ENCODE measurements around the gene KRTAP10-6.
A peak's percentile ranks its signal among the peaks of the same experiment; 100 is the strongest.

The KRTAP10-6 gene

DNA sequence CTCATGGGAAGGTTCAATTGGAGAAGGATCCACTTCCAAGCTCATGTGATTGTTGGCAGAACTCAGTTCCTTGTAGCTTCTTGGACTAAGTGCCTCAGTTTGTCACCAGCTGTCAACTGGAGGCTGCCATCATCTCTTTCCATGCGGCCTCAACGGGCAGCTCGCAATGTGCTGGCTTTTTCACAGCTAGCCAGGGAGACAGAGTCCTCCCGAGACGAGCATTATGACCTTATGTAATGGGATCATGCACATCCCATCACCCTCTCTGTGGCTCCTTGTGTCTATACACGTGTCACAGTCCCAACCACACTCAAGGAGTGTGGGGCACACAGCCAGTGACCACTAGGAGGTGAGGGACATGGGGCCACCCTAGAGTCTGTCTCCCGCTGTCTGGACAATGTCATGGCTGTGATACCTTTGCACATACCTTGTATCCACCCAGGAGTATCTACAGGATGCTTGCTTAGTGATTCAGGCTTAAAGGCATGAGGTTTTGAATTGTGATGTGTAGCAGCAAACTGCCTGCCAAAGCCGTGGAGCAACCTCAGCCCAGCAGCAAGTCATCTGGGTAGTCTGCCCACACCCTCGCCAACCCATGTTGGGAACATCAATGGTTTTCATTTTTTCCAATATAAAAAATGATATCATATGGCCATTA, 3.9 kb upstream of the KRTAP10-6 start:
- no CpG with 5 or more reads among the region's 9 CpGs for WGBS (ENCODE audit: extremely low coverage, insufficient coverage, insufficient read length)
- Histone ChIP-seq H3K14ac (ENCODE audit: low read length) (no peak overlapping the region), H2BK12ac (ENCODE audit: low read length) (no peak overlapping the region), H4K8ac (ENCODE audit: low read depth, low read length) (no peak overlapping the region), H3K4ac (ENCODE audit: low read depth, low read length) (no peak overlapping the region), H3K27ac (ENCODE audit: low read depth, low read length) (no peak overlapping the region), H3K9me3 (ENCODE audit: insufficient read depth, low read depth, low read length) (peaks cover 2% of the 10 kb centered on the region), H3K4me2 (ENCODE audit: low read length) (no peak overlapping the region), H3K9ac (ENCODE audit: low read length) (no peak overlapping the region), H3K27me3 (ENCODE audit: insufficient read depth, low read length) (no peaks in the 10 kb centered on the region), H2BK5ac (ENCODE audit: low read depth, low read length, poor library complexity) (no peak overlapping the region), H3K36me3 (ENCODE audit: control insufficient read depth in 1 of 2, insufficient read depth in 2 of 2, low read length in 2 of 2) (no peaks in the 10 kb centered on the region), H3K23ac (ENCODE audit: low read length) (no peak overlapping the region), H2AK5ac (ENCODE audit: low read length) (no peak overlapping the region), H3K18ac (ENCODE audit: low read length) (no peak overlapping the region), H3K4me3 (ENCODE audit: low read depth, low read length) (no peak overlapping the region), H3K4me1 (ENCODE audit: control insufficient read depth in 1 of 2, insufficient read depth in 2 of 2, low read length in 2 of 2) (peaks cover 3 to 17% of the 10 kb centered on the region in 2 experiments), H2BK120ac (ENCODE audit: insufficient read depth, low read length, poor library complexity) (no peak overlapping the region), H3K79me1 (ENCODE audit: low read length) (peaks cover 10% of the 10 kb centered on the region), H4K12ac (ENCODE audit: low read depth, low read length) (no peak overlapping the region), H2AFZ (ENCODE audit: insufficient read depth, low read length, poor library complexity) (no peak overlapping the region), H3K79me2 (ENCODE audit: control insufficient read depth, insufficient read depth, low read length, poor library complexity) (no peaks in the 10 kb centered on the region), H4K91ac (ENCODE audit: low read depth, low read length) (no peak overlapping the region)
- DNase-seq, result peak in 1 of 2 donors; percentile 44

DNA sequence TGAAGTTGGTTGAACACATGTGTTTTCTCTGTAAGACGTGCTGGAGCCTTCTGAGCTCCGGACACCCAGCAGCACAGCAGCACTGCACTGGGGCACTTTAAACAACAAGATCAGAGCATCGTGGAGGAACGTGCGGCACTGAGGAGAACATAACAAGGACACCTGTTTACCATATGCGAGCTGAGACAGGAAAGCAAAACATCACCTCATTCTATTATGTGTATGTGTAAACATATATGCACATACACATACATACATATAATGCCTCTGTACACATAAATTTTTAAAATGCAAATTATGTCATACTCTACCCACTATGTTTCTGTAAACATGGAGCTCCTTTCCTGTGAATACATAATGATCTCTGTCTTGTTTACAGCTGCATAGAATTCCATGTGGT, 3.2 kb upstream of the KRTAP10-6 start:
- H3K14ac ChIP-seq (ENCODE audit: low read length), result no peak overlapping the region
- no peak overlapping the region for H4K91ac ChIP-seq (ENCODE audit: low read depth, low read length)
- no peaks in the 10 kb centered on the region for H3K79me2 ChIP-seq (ENCODE audit: control insufficient read depth, insufficient read depth, low read length, poor library complexity)
- no CpG with 5 or more reads among the region's 6 CpGs for WGBS (ENCODE audit: extremely low coverage, insufficient coverage, insufficient read length)
- no peak overlapping the region for H3K9ac ChIP-seq (ENCODE audit: low read length)
- no peak overlapping the region for H4K8ac ChIP-seq (ENCODE audit: low read depth, low read length)
- H3K4me2 ChIP-seq (ENCODE audit: low read length), result no peak overlapping the region
- peaks cover 10% of the 10 kb centered on the region for H3K79me1 ChIP-seq (ENCODE audit: low read length)
- H2AK5ac ChIP-seq (ENCODE audit: low read length), result no peak overlapping the region
- H2BK120ac ChIP-seq (ENCODE audit: insufficient read depth, low read length, poor library complexity), result no peak overlapping the region
- H3K18ac ChIP-seq (ENCODE audit: low read length), result no peak overlapping the region
- H4K12ac ChIP-seq (ENCODE audit: low read depth, low read length), result no peak overlapping the region
- H2AFZ ChIP-seq (ENCODE audit: insufficient read depth, low read length, poor library complexity), result no peak overlapping the region
- no peak overlapping the region for H3K4me3 ChIP-seq (ENCODE audit: low read depth, low read length)
- no peak for DNase-seq
- H3K36me3 ChIP-seq (ENCODE audit: control insufficient read depth in 1 of 2, insufficient read depth in 2 of 2, low read length in 2 of 2), result no peaks in the 10 kb centered on the region
- H2BK5ac ChIP-seq (ENCODE audit: low read depth, low read length, poor library complexity), result no peak overlapping the region
- H3K4ac ChIP-seq (ENCODE audit: low read depth, low read length), result no peak overlapping the region
- H3K9me3 ChIP-seq (ENCODE audit: insufficient read depth, low read depth, low read length), result peaks cover 2% of the 10 kb centered on the region
- no peak overlapping the region for H3K23ac ChIP-seq (ENCODE audit: low read length)
- no peak overlapping the region for H3K27ac ChIP-seq (ENCODE audit: low read depth, low read length)
- no peaks in the 10 kb centered on the region for H3K27me3 ChIP-seq (ENCODE audit: insufficient read depth, low read length)
- H2BK12ac ChIP-seq (ENCODE audit: low read length), result no peak overlapping the region
- H3K4me1 ChIP-seq (ENCODE audit: control insufficient read depth in 1 of 2, insufficient read depth in 2 of 2, low read length in 2 of 2), result peaks cover 3 to 17% of the 10 kb centered on the region in 2 experiments

DNA sequence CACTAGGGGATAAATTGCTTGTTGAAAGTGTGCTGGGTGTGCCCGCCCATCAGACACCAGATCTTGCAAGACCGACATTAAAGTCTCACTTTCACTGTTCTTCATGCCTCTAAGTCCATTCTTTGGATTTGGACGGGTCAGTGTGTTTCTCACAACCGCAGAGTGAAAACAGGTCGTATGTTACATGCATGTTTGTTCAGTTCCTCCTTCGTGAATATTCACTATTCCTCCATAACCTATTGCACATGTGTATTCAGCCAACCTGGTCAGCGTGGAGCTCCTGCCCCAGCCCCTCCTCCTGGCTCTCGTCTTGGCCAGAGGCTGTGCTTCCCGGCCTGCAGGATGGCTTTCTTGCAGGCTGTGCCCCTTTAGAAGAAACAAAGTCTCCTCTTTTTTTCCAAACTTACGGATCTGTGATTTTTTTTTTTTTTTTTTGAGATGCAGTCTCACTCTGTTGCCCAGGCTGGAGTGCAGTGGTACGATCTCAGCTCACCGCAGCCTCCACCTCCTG, 2.2 kb upstream of the KRTAP10-6 start:
- H2BK120ac ChIP-seq (ENCODE audit: insufficient read depth, low read length, poor library complexity), result peak overlapping the region; percentile 7
- no CpG with 5 or more reads among the region's 12 CpGs for WGBS (ENCODE audit: extremely low coverage, insufficient coverage, insufficient read length)
- no peaks in the 10 kb centered on the region for H3K27me3 ChIP-seq (ENCODE audit: insufficient read depth, low read length)
- no peaks in the 10 kb centered on the region for H3K79me2 ChIP-seq (ENCODE audit: control insufficient read depth, insufficient read depth, low read length, poor library complexity)
- H4K91ac ChIP-seq (ENCODE audit: low read depth, low read length), result peak overlapping the region; percentile 69
- peak overlapping the region; percentile 27 for H2BK12ac ChIP-seq (ENCODE audit: low read length)
- no peak overlapping the region for H3K4me3 ChIP-seq (ENCODE audit: low read depth, low read length)
- H3K23ac ChIP-seq (ENCODE audit: low read length), result no peak overlapping the region
- peaks cover 10% of the 10 kb centered on the region for H3K79me1 ChIP-seq (ENCODE audit: low read length)
- no peak for DNase-seq
- no peak overlapping the region for H2AK5ac ChIP-seq (ENCODE audit: low read length)
- no peak overlapping the region for H3K9ac ChIP-seq (ENCODE audit: low read length)
- H2BK5ac ChIP-seq (ENCODE audit: low read depth, low read length, poor library complexity), result no peak overlapping the region
- H3K4ac ChIP-seq (ENCODE audit: low read depth, low read length), result no peak overlapping the region
- no peak overlapping the region for H4K12ac ChIP-seq (ENCODE audit: low read depth, low read length)
- H3K18ac ChIP-seq (ENCODE audit: low read length), result no peak overlapping the region
- H3K27ac ChIP-seq (ENCODE audit: low read depth, low read length), result no peak overlapping the region
- peaks cover 4% of the 10 kb centered on the region for H3K9me3 ChIP-seq (ENCODE audit: insufficient read depth, low read depth, low read length)
- no peak overlapping the region for H3K14ac ChIP-seq (ENCODE audit: low read length)
- H3K36me3 ChIP-seq (ENCODE audit: control insufficient read depth in 1 of 2, insufficient read depth in 2 of 2, low read length in 2 of 2), result no peaks in the 10 kb centered on the region
- H3K4me2 ChIP-seq (ENCODE audit: low read length), result no peak overlapping the region
- H4K8ac ChIP-seq (ENCODE audit: low read depth, low read length), result no peak overlapping the region
- H3K4me1 ChIP-seq (ENCODE audit: control insufficient read depth in 1 of 2, insufficient read depth in 2 of 2, low read length in 2 of 2), result peaks cover 3 to 17% of the 10 kb centered on the region in 2 experiments
- H2AFZ ChIP-seq (ENCODE audit: insufficient read depth, low read length, poor library complexity), result no peak overlapping the region

DNA sequence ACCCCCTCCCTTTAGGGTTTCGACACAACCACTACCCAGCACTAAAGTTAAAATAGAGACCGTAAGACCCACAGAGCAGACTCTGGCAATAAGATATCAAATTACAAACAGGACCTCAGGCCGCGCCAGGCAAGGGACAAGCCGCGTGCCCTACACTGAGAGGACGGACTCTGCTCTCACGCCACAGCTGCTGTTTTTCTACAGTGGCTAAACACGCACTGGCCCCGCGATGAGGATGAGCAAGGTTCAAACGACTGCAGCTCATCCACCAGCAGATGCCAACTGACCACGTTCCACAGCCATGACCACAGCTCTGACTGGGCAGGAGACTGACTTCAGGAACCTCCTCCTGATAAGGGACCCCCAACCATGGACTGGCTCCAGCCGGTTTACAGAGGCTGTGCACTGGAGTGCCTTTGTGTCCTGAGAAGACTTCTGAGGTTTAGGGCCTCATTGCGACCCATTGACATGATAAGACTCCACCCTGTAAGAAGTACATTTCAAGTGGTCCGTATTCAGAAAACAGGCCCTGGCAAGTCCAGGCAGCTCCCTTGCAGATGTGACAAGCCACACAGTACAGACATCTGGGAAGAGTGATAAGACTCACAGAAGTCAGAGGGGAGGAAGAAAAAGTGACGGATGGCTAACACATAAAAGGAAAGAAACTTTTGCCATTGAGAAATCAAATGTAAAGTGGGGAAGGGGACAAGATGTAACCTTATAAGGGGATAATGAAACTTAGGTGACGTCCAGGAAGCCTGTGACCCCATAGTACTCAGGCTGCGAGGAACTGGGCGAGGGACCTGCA, 1.5 kb upstream of the KRTAP10-6 start:
- Histone ChIP-seq H4K12ac (ENCODE audit: low read depth, low read length) (peak overlapping the region; percentile 47), H3K9me3 (ENCODE audit: insufficient read depth, low read depth, low read length) (peaks cover 4% of the 10 kb centered on the region), H3K27ac (ENCODE audit: low read depth, low read length) (no peak overlapping the region), H3K23ac (ENCODE audit: low read length) (no peak overlapping the region), H3K4me1 (ENCODE audit: control insufficient read depth in 1 of 2, insufficient read depth in 2 of 2, low read length in 2 of 2) (peaks cover 3 to 17% of the 10 kb centered on the region in 2 experiments), H3K9ac (ENCODE audit: low read length) (no peak overlapping the region), H4K8ac (ENCODE audit: low read depth, low read length) (peak overlapping the region; percentile 5), H3K18ac (ENCODE audit: low read length) (no peak overlapping the region), H2AFZ (ENCODE audit: insufficient read depth, low read length, poor library complexity) (no peak overlapping the region), H3K4me3 (ENCODE audit: low read depth, low read length) (no peak overlapping the region), H3K27me3 (ENCODE audit: insufficient read depth, low read length) (no peaks in the 10 kb centered on the region), H3K4me2 (ENCODE audit: low read length) (no peak overlapping the region), H2BK120ac (ENCODE audit: insufficient read depth, low read length, poor library complexity) (peak overlapping the region; percentile 8), H2BK5ac (ENCODE audit: low read depth, low read length, poor library complexity) (peak overlapping the region; percentile 1), H2AK5ac (ENCODE audit: low read length) (no peak overlapping the region), H2BK12ac (ENCODE audit: low read length) (peak overlapping the region; percentile 16), H3K36me3 (ENCODE audit: control insufficient read depth in 1 of 2, insufficient read depth in 2 of 2, low read length in 2 of 2) (no peaks in the 10 kb centered on the region), H3K4ac (ENCODE audit: low read depth, low read length) (no peak overlapping the region), H3K79me1 (ENCODE audit: low read length) (peaks cover 10% of the 10 kb centered on the region), H3K79me2 (ENCODE audit: control insufficient read depth, insufficient read depth, low read length, poor library complexity) (no peaks in the 10 kb centered on the region), H3K14ac (ENCODE audit: low read length) (peak overlapping the region; percentile 66), H4K91ac (ENCODE audit: low read depth, low read length) (peak overlapping the region; percentile 69)
- DNase-seq, result peak; percentile 28 to 44
- no CpG with 5 or more reads among the region's 20 CpGs for WGBS (ENCODE audit: extremely low coverage, insufficient coverage, insufficient read length)
